Gastrocnemius medialis (tissue), 4 donors: ENCODE results near the gene KIAA0040. TPM values are rescaled to one million over a fixed set of nuclear protein-coding genes. Genes with fewer than 3 reads are reported as not detected.

Experiments
- ATAC-seq, 2 donors: fragments of 150-250 bp; one replicate each; pipeline ENCODE4 v1.9.1; 2016
- DNase-seq, 2 donors: peaks; one replicate each; pipeline ENCODE4 v3.0.0-alpha.2; 2019
- H3K27ac ChIP-seq, 4 donors: fragments of 200-600 bp; sonication (generic); 1 replicate in 1 of 4; 2 replicates in 3 of 4; pipeline ENCODE4 v1.5.1; 2016 to 2018; ENCODE audit warnings: mild to moderate bottlenecking in 2 of 4, moderate library complexity in 1 of 4
- H3K27me3 ChIP-seq, 3 donors: fragments of 200-600 bp; sonication (generic) in 2 of 3; 1 replicate in 1 of 3; 2 replicates in 2 of 3; pipeline versions ENCODE4 v1.5.1 to v1.6.0; 2016 to 2019; ENCODE audit warnings: mild to moderate bottlenecking in 1 of 3, moderate library complexity in 1 of 3
- H3K36me3 ChIP-seq, 2 donors: fragments of 200-600 bp; sonication (generic) in 1 of 2; one replicate each; pipeline ENCODE4 v1.5.1; 2017 to 2018
- H3K4me1 ChIP-seq, 2 donors: fragments of 200-600 bp; sonication (generic) in 1 of 2; one replicate each; pipeline ENCODE4 v1.5.1; 2016 to 2017; ENCODE audit warnings: mild to moderate bottlenecking in 2 of 2
- H3K4me3 ChIP-seq, 4 donors: fragments of 200-600 bp; sonication (generic) in 3 of 4; 1 replicate in 1 of 4; 2 replicates in 3 of 4; pipeline ENCODE4 v1.5.1; 2016 to 2019; ENCODE audit warnings: mild to moderate bottlenecking in 2 of 4
- H3K9me3 ChIP-seq, 3 donors: fragments of 200-600 bp; sonication (generic) in 2 of 3; 1 replicate in 1 of 3; 2 replicates in 2 of 3; pipeline ENCODE4 v1.5.1; 2016 to 2019
- CTCF ChIP-seq, 5 experiments: fragments of 450-650 bp in 3 of 5; fragments of 200-600 bp in 2 of 5; sonication (generic) in 2 of 5; IDR thresholded peaks in 4 of 5; conservative IDR thresholded peaks in 1 of 5; 1 replicate in 4 of 5; 2 replicates in 1 of 5; pipeline ENCODE4 v1.5.1; 2016 to 2019; ENCODE audit warnings: antibody characterized with exemption in 5 of 5, mild to moderate bottlenecking in 3 of 5, moderate library complexity in 3 of 5
- POLR2A ChIP-seq, 2 donors: fragments of 450-650 bp; IDR thresholded peaks; one replicate each; pipeline ENCODE4 v1.6.1; 2017; ENCODE audit warnings: antibody characterized with exemption in 2 of 2, mild to moderate bottlenecking in 2 of 2, moderate library complexity in 2 of 2
- in situ Hi-C, 4 donors: fragments of 200-750 bp; cut with MboI; loops; one replicate each; pipeline versions ENCODE4 v1.15.0 to v1.8.0; 2017; ENCODE audit warnings: low sequenced_read_pairs in 4 of 4
- intact Hi-C: fragments of 100-400 bp; cut with DNase I; formaldehyde crosslinking; loops from one replicate; pipeline ENCODE4 v1.15.1; 2023; ENCODE audit warnings: low total_unique reads
- total RNA-seq, 4 donors: library from RNA; depleted of rRNA; stranded (reverse); fragments of >200 nt; gene quantifications; one replicate each; pipeline versions ENCODE4 v1.1.0 to v1.2.3, GENCODE V29; 2016

The KIAA0040 gene
- total RNA-seq, 4 donors from 2014 or later: 17.5 to 33.1 (median 19.5) TPM

- intact Hi-C loops (loop anchor here (2.0 to 10.0 kb wide), 4 partner anchors 38 to 1690 kb away; partner anchors contain the start of gene KIAA0040), in situ Hi-C loops (loop anchor here (5.0 to 25.0 kb wide), 2 partner anchors 167 to 907 kb away; no protein-coding TSS in a partner anchor)
- DNase-seq (peak; percentile 45 to 65), ATAC-seq (peak; percentile 69 to 70)
- Histone ChIP-seq H3K9me3 (no peaks in the 10 kb centered on the region), H3K27me3 (no peaks in the 10 kb centered on the region), H3K36me3 (peaks cover 0 to 4% of the 10 kb centered on the region in 2 donors), H3K4me1 (peaks cover 4 to 9% of the 10 kb centered on the region in 2 donors), H3K4me3 (no peak overlapping the region), H3K27ac (peak overlapping the region in 2 of 4 donors; percentile 39 to 51)
- TF ChIP-seq POLR2A (IDR thresholded peaks at IDR 0.05) (no peak), CTCF (IDR thresholded peaks at IDR 0.05 in 4 of 5, conservative IDR thresholded peaks at IDR 0.05 in 1 of 5) (peak; percentile 67 to 87 (median 83))
Observed at GRCh38 chr1:175154629-175155472, 37.7 kb downstream of the KIAA0040 start.

GRCh38 chr1:175152006-175152652, 40.4 kb downstream of the KIAA0040 start:
- DNase-seq: peak in 1 of 2 donors; percentile 17

GRCh38 chr1:175150596-175151319, 41.8 kb downstream of the KIAA0040 start:
- in situ Hi-C loops: loop anchor here in 2 of 4 donors (25.0 kb wide), 1 partner anchor 912 kb away; no protein-coding TSS in a partner anchor
- DNase-seq (no peak), ATAC-seq (no peak)
- Histone ChIP-seq H3K27ac (no peak overlapping the region), H3K4me1 (peaks cover 9 to 10% of the 10 kb centered on the region in 2 donors), H3K9me3 (no peaks in the 10 kb centered on the region), H3K27me3 (no peaks in the 10 kb centered on the region), H3K4me3 (no peak overlapping the region), H3K36me3 (no peaks in the 10 kb centered on the region)
- intact Hi-C loops: loop anchor here (5.0 to 10.0 kb wide), 2 partner anchors 922 to 1694 kb away; no protein-coding TSS in a partner anchor
- TF ChIP-seq POLR2A (IDR thresholded peaks at IDR 0.05): no peak
- no peak for TF ChIP-seq CTCF (IDR thresholded peaks at IDR 0.05 in 4 of 5, conservative IDR thresholded peaks at IDR 0.05 in 1 of 5)

More at GRCh38 chr1:175152006-175152652, 40.4 kb downstream of the KIAA0040 start:
- no peaks in the 10 kb centered on the region for H3K9me3 ChIP-seq
- peak overlapping the region in 1 of 4 donors; percentile 29 for H3K4me3 ChIP-seq
- no peaks in the 10 kb centered on the region for H3K36me3 ChIP-seq
- peak; percentile 38 to 55 for ATAC-seq
- peaks cover 4 to 9% of the 10 kb centered on the region in 2 donors for H3K4me1 ChIP-seq
- TF ChIP-seq CTCF (IDR thresholded peaks at IDR 0.05 in 4 of 5, conservative IDR thresholded peaks at IDR 0.05 in 1 of 5) (peak; percentile 77 to 92 (median 85)), POLR2A (IDR thresholded peaks at IDR 0.05) (no peak)
- no peak overlapping the region for H3K27ac ChIP-seq
- intact Hi-C loops (loop anchor here (1.0 to 10.0 kb wide), 3 partner anchors 167 to 1693 kb away; no protein-coding TSS in a partner anchor), in situ Hi-C loops (loop anchor here in 2 of 4 donors (25.0 kb wide), 1 partner anchor 910 kb away; no protein-coding TSS in a partner anchor)
- no peaks in the 10 kb centered on the region for H3K27me3 ChIP-seq

- no peaks in the 10 kb centered on the region for H3K27me3 ChIP-seq
- no peaks in the 10 kb centered on the region for H3K36me3 ChIP-seq
- in situ Hi-C loops (loop anchor here in 2 of 4 donors (5.0 to 25.0 kb wide), 2 partner anchors 174 to 739 kb away; no protein-coding TSS in a partner anchor), intact Hi-C loops (loop anchor here (10.0 kb wide), 1 partner anchor 373 kb away; no protein-coding TSS in a partner anchor)
- peaks cover 6% of the 10 kb centered on the region in 2 donors for H3K4me1 ChIP-seq
- no peaks in the 10 kb centered on the region for H3K9me3 ChIP-seq
- no peak overlapping the region for H3K4me3 ChIP-seq
- ATAC-seq: no peak
- no peak for TF ChIP-seq CTCF (IDR thresholded peaks at IDR 0.05 in 4 of 5, conservative IDR thresholded peaks at IDR 0.05 in 1 of 5)
- TF ChIP-seq POLR2A (IDR thresholded peaks at IDR 0.05): no peak
- DNase-seq: no peak
- H3K27ac ChIP-seq: no peak overlapping the region
Observed at GRCh38 chr1:175148068-175148467, 44.5 kb downstream of the KIAA0040 start.
